BLaER1 (cell line): ENCODE data around the gene ALCAM.

Experiments used
- H3K27ac ChIP-seq: shearing (Covaris generic); formaldehyde crosslinking; 2 replicates; pipeline ENCODE4 v1.8.1; 2022
- H3K27me3 ChIP-seq: shearing (Covaris generic); formaldehyde crosslinking; 2 replicates; pipeline ENCODE4 v1.8.1; 2022
- H3K36me3 ChIP-seq: shearing (Covaris generic); formaldehyde crosslinking; 2 replicates; pipeline ENCODE4 v1.8.1; 2022
- H3K4me1 ChIP-seq: shearing (Covaris generic); formaldehyde crosslinking; 2 replicates; pipeline ENCODE4 v1.8.1; 2022
- H3K4me2 ChIP-seq: shearing (Covaris generic); formaldehyde crosslinking; 2 replicates; pipeline ENCODE4 v1.8.1; 2022
- H3K4me3 ChIP-seq: shearing (Covaris generic); formaldehyde crosslinking; 2 replicates; pipeline ENCODE4 v1.8.1; 2022
- H3K9ac ChIP-seq: shearing (Covaris generic); formaldehyde crosslinking; 2 replicates; pipeline ENCODE4 v1.8.1; 2022
- H3K9me3 ChIP-seq: shearing (Covaris generic); formaldehyde crosslinking; 2 replicates; pipeline ENCODE4 v1.8.1; 2022
- H4K20me1 ChIP-seq: shearing (Covaris generic); formaldehyde crosslinking; 2 replicates; pipeline ENCODE4 v1.8.1; 2022
- Cebpa-rat ChIP-seq: shearing (Covaris generic); IDR thresholded peaks from 2 replicates; pipeline ENCODE4 v1.8.1; 2022

The ALCAM gene

GRCh38 chr3:105470851-105471250 is 104.1 kb downstream of the ALCAM start:
- Histone ChIP-seq H3K9me3 (no peaks in the 10 kb centered on the region), H3K4me2 (no peak overlapping the region), H3K4me3 (no peak overlapping the region), H3K4me1 (no peaks in the 10 kb centered on the region), H3K9ac (no peak overlapping the region), H4K20me1 (no peaks in the 10 kb centered on the region), H3K36me3 (no peaks in the 10 kb centered on the region), H3K27ac (no peak overlapping the region), H3K27me3 (no peaks in the 10 kb centered on the region)
- TF ChIP-seq Cebpa-rat = no peak

- H3K4me2 ChIP-seq = no peak overlapping the region
- no peaks in the 10 kb centered on the region for H3K4me1 ChIP-seq
Measured at GRCh38 chr3:105473521-105474223, 107.0 kb downstream of the ALCAM start.

GRCh38 chr3:105480768-105481167 is 114.1 kb downstream of the ALCAM start:
- no peaks in the 10 kb centered on the region for H3K36me3 ChIP-seq
- no peaks in the 10 kb centered on the region for H3K9me3 ChIP-seq
- no peak overlapping the region for H3K9ac ChIP-seq
- H3K4me1 ChIP-seq = no peaks in the 10 kb centered on the region
- no peaks in the 10 kb centered on the region for H4K20me1 ChIP-seq
- TF ChIP-seq Cebpa-rat = no peak
- H3K27ac ChIP-seq = no peak overlapping the region
- no peak overlapping the region for H3K4me3 ChIP-seq
- H3K4me2 ChIP-seq = no peak overlapping the region
- no peaks in the 10 kb centered on the region for H3K27me3 ChIP-seq

More at GRCh38 chr3:105473521-105474223, 107.0 kb downstream of the ALCAM start:
- no peaks in the 10 kb centered on the region for H3K9me3 ChIP-seq
- H3K27ac ChIP-seq = no peak overlapping the region
- no peak overlapping the region for H3K4me3 ChIP-seq
- H3K36me3 ChIP-seq = no peaks in the 10 kb centered on the region
- H3K9ac ChIP-seq = no peak overlapping the region
- TF ChIP-seq Cebpa-rat = no peak
- no peaks in the 10 kb centered on the region for H4K20me1 ChIP-seq
- H3K27me3 ChIP-seq = no peaks in the 10 kb centered on the region

- H3K27me3 ChIP-seq = no peaks in the 10 kb centered on the region
- H3K4me3 ChIP-seq = no peak overlapping the region
- H4K20me1 ChIP-seq = no peaks in the 10 kb centered on the region
- no peak overlapping the region for H3K27ac ChIP-seq
- H3K9me3 ChIP-seq = no peaks in the 10 kb centered on the region
- no peak overlapping the region for H3K4me2 ChIP-seq
- no peak overlapping the region for H3K9ac ChIP-seq
- no peak for TF ChIP-seq Cebpa-rat
- no peaks in the 10 kb centered on the region for H3K36me3 ChIP-seq
- H3K4me1 ChIP-seq = no peaks in the 10 kb centered on the region
Measured at GRCh38 chr3:105483476-105483875, 116.8 kb downstream of the ALCAM start.

GRCh38 chr3:105490045-105490444 is 123.3 kb downstream of the ALCAM start:
- Histone ChIP-seq H3K4me1 (no peaks in the 10 kb centered on the region), H4K20me1 (no peaks in the 10 kb centered on the region), H3K4me2 (no peak overlapping the region), H3K9me3 (peaks cover 22% of the 10 kb centered on the region), H3K9ac (no peak overlapping the region), H3K27ac (no peak overlapping the region), H3K27me3 (no peaks in the 10 kb centered on the region), H3K4me3 (no peak overlapping the region), H3K36me3 (peaks cover 6% of the 10 kb centered on the region; the same call in 1 of the 2 replicates)
- TF ChIP-seq Cebpa-rat = no peak

- H4K20me1 ChIP-seq = no peaks in the 10 kb centered on the region
Measured at GRCh38 chr3:105493305-105493892, 126.7 kb downstream of the ALCAM start.

GRCh38 chr3:105495021-105495420 is 128.3 kb downstream of the ALCAM start:
- no peak for TF ChIP-seq Cebpa-rat
- H4K20me1 ChIP-seq = no peaks in the 10 kb centered on the region

More at GRCh38 chr3:105493305-105493892, 126.7 kb downstream of the ALCAM start:
- no peak for TF ChIP-seq Cebpa-rat
- Histone ChIP-seq H3K9me3 (peaks cover 22% of the 10 kb centered on the region), H3K36me3 (peaks cover 6% of the 10 kb centered on the region; the same call in 1 of the 2 replicates), H3K9ac (no peak overlapping the region), H3K27me3 (no peaks in the 10 kb centered on the region), H3K4me1 (no peaks in the 10 kb centered on the region), H3K4me2 (no peak overlapping the region), H3K4me3 (no peak overlapping the region), H3K27ac (no peak overlapping the region)

GRCh38 chr3:105496343-105496742 is 129.6 kb downstream of the ALCAM start:
- peaks cover 8% of the 10 kb centered on the region for H3K9me3 ChIP-seq
- no peaks in the 10 kb centered on the region for H3K4me1 ChIP-seq
- H3K27me3 ChIP-seq = no peaks in the 10 kb centered on the region
- H4K20me1 ChIP-seq = no peaks in the 10 kb centered on the region
- no peak overlapping the region for H3K9ac ChIP-seq
- H3K27ac ChIP-seq = no peak overlapping the region
- TF ChIP-seq Cebpa-rat = no peak
- H3K4me3 ChIP-seq = no peak overlapping the region
- H3K4me2 ChIP-seq = no peak overlapping the region
- no peaks in the 10 kb centered on the region for H3K36me3 ChIP-seq

More at GRCh38 chr3:105495021-105495420, 128.3 kb downstream of the ALCAM start:
- H3K27me3 ChIP-seq = no peaks in the 10 kb centered on the region
- no peak overlapping the region for H3K4me2 ChIP-seq
- no peaks in the 10 kb centered on the region for H3K4me1 ChIP-seq
- H3K9ac ChIP-seq = no peak overlapping the region
- peaks cover 21% of the 10 kb centered on the region for H3K9me3 ChIP-seq
- H3K4me3 ChIP-seq = no peak overlapping the region
- H3K27ac ChIP-seq = no peak overlapping the region
- peaks cover 6% of the 10 kb centered on the region; the same call in 1 of the 2 replicates for H3K36me3 ChIP-seq

GRCh38 chr3:105497386-105497785 is 130.7 kb downstream of the ALCAM start:
- no peaks in the 10 kb centered on the region for H3K36me3 ChIP-seq
- H3K27me3 ChIP-seq = no peaks in the 10 kb centered on the region
- no peak for TF ChIP-seq Cebpa-rat
- H4K20me1 ChIP-seq = no peaks in the 10 kb centered on the region
- no peaks in the 10 kb centered on the region for H3K9me3 ChIP-seq
- H3K9ac ChIP-seq = no peak overlapping the region
- H3K27ac ChIP-seq = no peak overlapping the region
- no peaks in the 10 kb centered on the region for H3K4me1 ChIP-seq
- no peak overlapping the region for H3K4me2 ChIP-seq
- no peak overlapping the region for H3K4me3 ChIP-seq

- Histone ChIP-seq H3K4me3 (no peak overlapping the region), H3K4me1 (no peaks in the 10 kb centered on the region), H3K9me3 (no peaks in the 10 kb centered on the region), H3K27me3 (no peaks in the 10 kb centered on the region), H3K9ac (no peak overlapping the region), H3K27ac (no peak overlapping the region), H3K36me3 (no peaks in the 10 kb centered on the region), H3K4me2 (no peak overlapping the region), H4K20me1 (no peaks in the 10 kb centered on the region)
- no peak for TF ChIP-seq Cebpa-rat
Measured at GRCh38 chr3:105499961-105500360, 133.3 kb downstream of the ALCAM start.
